Stimulated activated naive CD8-positive, alpha-beta T cell treated with anti-CD3 and anti-CD28 coated beads, Interleukin-15, Interleukin-2, amounts not matched to agents 100 U/mL and 50 U/mL, for 24 hours (primary cell): Measurements from ENCODE around the gene TBX18.

Source experiments
- ATAC-seq: fragments of 150-1000 bp; cut with Tn5 transposase; one replicate; pipeline ENCODE4 v1.10.0; 2021
- DNase-seq: peaks from one replicate; pipeline ENCODE4 v3.0.0; 2021

TBX18 gene

GRCh38 chr6:84743616-84744015 lies 20.8 kb downstream of the TBX18 start:
- ATAC-seq (no peak), DNase-seq (no peak)

- no peak for DNase-seq
- no peak for ATAC-seq
Observed at GRCh38 chr6:84740385-84740784, 24.0 kb downstream of the TBX18 start.

GRCh38 chr6:84739866-84740208 lies 24.6 kb downstream of the TBX18 start:
- ATAC-seq (no peak), DNase-seq (no peak)

- DNase-seq (no peak), ATAC-seq (no peak)
Observed at GRCh38 chr6:84738996-84739865, 25.2 kb downstream of the TBX18 start.

- DNase-seq (no peak), ATAC-seq (no peak)
Observed at GRCh38 chr6:84733889-84734288, 30.5 kb downstream of the TBX18 start.

- ATAC-seq, result no peak
- DNase-seq, result no peak
Observed at GRCh38 chr6:84731901-84732300, 32.5 kb downstream of the TBX18 start.

- no peak for ATAC-seq
- DNase-seq, result no peak
Observed at GRCh38 chr6:84731401-84731800, 33.0 kb downstream of the TBX18 start.

- DNase-seq, result no peak
- ATAC-seq, result no peak
Observed at GRCh38 chr6:84728602-84729001, 35.8 kb downstream of the TBX18 start.

GRCh38 chr6:84719152-84719551 lies 45.2 kb downstream of the TBX18 start:
- DNase-seq, result no peak
- no peak for ATAC-seq

GRCh38 chr6:84718038-84718955 lies 46.1 kb downstream of the TBX18 start:
- no peak for DNase-seq
- no peak for ATAC-seq

GRCh38 chr6:84709121-84709520 lies 55.3 kb downstream of the TBX18 start:
- ATAC-seq (no peak), DNase-seq (no peak)

GRCh38 chr6:84707171-84707570 lies 57.2 kb downstream of the TBX18 start:
- no peak for DNase-seq
- ATAC-seq, result no peak

GRCh38 chr6:84696166-84696565 lies 68.2 kb downstream of the TBX18 start:
- no peak for DNase-seq

GRCh38 chr6:84691978-84692623 lies 72.3 kb downstream of the TBX18 start:
- DNase-seq (no peak), ATAC-seq (no peak)

More at GRCh38 chr6:84696166-84696565, 68.2 kb downstream of the TBX18 start:
- ATAC-seq, result no peak

- ATAC-seq, result no peak
- DNase-seq, result no peak
Observed at GRCh38 chr6:84688141-84688873, 76.1 kb downstream of the TBX18 start.

- ATAC-seq, result no peak
- DNase-seq, result no peak
Observed at GRCh38 chr6:84687431-84687830, 77.0 kb downstream of the TBX18 start.

- ATAC-seq, result no peak
- peak; percentile 6 for DNase-seq
Observed at GRCh38 chr6:84685983-84686584, 78.3 kb downstream of the TBX18 start.

- ATAC-seq (no peak), DNase-seq (no peak)
Observed at GRCh38 chr6:84681693-84682326, 82.6 kb downstream of the TBX18 start.

- ATAC-seq (no peak), DNase-seq (no peak)
Observed at GRCh38 chr6:84675651-84676050, 88.7 kb downstream of the TBX18 start.

GRCh38 chr6:84674395-84674794 lies 90.0 kb downstream of the TBX18 start:
- no peak for DNase-seq
- no peak for ATAC-seq

- DNase-seq (no peak), ATAC-seq (no peak)
Observed at GRCh38 chr6:84671183-84671582, 93.2 kb downstream of the TBX18 start.
